22Rv1 (cell line): ENCODE measurements around the gene AUTS2.

Source experiments
- H3K27ac ChIP-seq: fragments of 450-650 bp; 2 replicates; pipeline ENCODE4 v1.5.1; 2017
- ZFX ChIP-seq: fragments of 450-650 bp; IDR thresholded peaks from 2 replicates; pipeline ENCODE4 v1.6.1; 2017; ENCODE audit warnings: antibody characterized with exemption, borderline replicate concordance
- TF ChIP-seq, protein P1 (sequence below): fragments of 450-650 bp; IDR thresholded peaks from 2 replicates; pipeline ENCODE4 v1.5.1; 2017; ENCODE audit warnings: mild to moderate bottlenecking

The AUTS2 gene

GRCh38 chr7:70047384-70047783 lies 449.1 kb downstream of the AUTS2 start:
- no peak for TF ChIP-seq ZFX
- TF ChIP-seq, protein P1, sequence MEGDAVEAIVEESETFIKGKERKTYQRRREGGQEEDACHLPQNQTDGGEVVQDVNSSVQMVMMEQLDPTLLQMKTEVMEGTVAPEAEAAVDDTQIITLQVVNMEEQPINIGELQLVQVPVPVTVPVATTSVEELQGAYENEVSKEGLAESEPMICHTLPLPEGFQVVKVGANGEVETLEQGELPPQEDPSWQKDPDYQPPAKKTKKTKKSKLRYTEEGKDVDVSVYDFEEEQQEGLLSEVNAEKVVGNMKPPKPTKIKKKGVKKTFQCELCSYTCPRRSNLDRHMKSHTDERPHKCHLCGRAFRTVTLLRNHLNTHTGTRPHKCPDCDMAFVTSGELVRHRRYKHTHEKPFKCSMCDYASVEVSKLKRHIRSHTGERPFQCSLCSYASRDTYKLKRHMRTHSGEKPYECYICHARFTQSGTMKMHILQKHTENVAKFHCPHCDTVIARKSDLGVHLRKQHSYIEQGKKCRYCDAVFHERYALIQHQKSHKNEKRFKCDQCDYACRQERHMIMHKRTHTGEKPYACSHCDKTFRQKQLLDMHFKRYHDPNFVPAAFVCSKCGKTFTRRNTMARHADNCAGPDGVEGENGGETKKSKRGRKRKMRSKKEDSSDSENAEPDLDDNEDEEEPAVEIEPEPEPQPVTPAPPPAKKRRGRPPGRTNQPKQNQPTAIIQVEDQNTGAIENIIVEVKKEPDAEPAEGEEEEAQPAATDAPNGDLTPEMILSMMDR: no peak
- H3K27ac ChIP-seq: no peak overlapping the region

DNA sequence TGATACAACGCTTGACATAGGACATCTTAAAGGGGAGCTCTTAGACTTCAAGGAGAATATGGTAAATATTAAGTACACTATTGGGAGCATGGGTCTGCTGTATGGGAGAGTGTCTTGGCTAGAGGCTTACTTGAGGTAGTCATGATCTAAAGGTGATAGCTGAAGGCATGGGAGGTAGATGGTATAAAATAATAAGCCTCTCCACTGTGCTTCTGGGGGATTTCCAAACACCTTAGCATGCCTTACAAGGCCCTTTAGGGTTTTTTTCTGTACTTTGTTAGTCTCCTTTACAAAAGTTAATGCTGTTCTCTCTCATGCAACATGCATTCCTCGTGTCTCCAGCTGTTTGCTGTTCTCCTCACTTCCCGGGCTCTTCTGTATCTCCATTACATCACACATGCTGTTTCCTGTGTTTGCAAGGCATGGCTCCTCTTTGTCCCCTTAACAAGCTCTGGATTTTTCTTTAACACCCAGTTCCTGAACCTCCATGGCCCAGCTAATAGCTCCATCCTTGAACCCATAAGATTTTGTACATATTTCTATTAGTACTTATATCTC lies 449.7 kb downstream of the AUTS2 start:
- TF ChIP-seq ZFX: no peak
- TF ChIP-seq, protein P1: no peak
- H3K27ac ChIP-seq: no peak overlapping the region

- no peak overlapping the region for H3K27ac ChIP-seq
- TF ChIP-seq, protein P1: no peak
- TF ChIP-seq ZFX: no peak
These were observed 453.5 kb downstream of the AUTS2 start for GRCh38 chr7:70051726-70052125.

- H3K27ac ChIP-seq: no peak overlapping the region
- TF ChIP-seq, protein P1: no peak
- no peak for TF ChIP-seq ZFX
These were observed 454.4 kb downstream of the AUTS2 start for GRCh38 chr7:70052691-70053090.

- no peak overlapping the region for H3K27ac ChIP-seq
- TF ChIP-seq ZFX: no peak
- TF ChIP-seq, protein P1: no peak
These were observed 455.1 kb downstream of the AUTS2 start for GRCh38 chr7:70053421-70053820.

GRCh38 chr7:70053989-70054388 lies 455.7 kb downstream of the AUTS2 start:
- TF ChIP-seq ZFX: no peak
- TF ChIP-seq, protein P1: no peak
- H3K27ac ChIP-seq: no peak overlapping the region

GRCh38 chr7:70056363-70056762 lies 458.1 kb downstream of the AUTS2 start:
- no peak overlapping the region for H3K27ac ChIP-seq
- no peak for TF ChIP-seq ZFX
- TF ChIP-seq, protein P1: no peak
